ENCODE results near the gene PIBF1. TPM values are rescaled to one million over a fixed set of nuclear protein-coding genes. Genes with fewer than 3 reads are reported as not detected.

PIBF1 gene

DNA sequence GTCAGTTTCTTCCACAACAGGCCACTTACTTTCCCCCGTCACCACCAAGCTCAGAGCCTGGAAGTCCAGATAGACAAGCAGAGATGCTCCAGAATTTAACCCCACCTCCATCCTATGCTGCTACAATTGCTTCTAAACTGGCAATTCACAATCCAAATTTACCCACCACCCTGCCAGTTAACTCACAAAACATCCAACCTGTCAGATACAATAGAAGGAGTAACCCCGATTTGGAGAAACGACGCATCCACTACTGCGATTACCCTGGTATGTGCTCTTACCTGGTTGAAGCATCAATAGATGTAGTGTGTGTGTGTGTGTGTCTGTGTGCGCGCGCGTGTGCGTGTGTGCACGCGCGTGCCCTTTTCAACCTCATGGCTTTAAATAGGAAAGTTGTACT lies 280.5 kb downstream of the PIBF1 start:
- H3K9me3 ChIP-seq (replicated peaks; ENCODE audit: low read length) = no peaks in the 10 kb centered on the region
- peaks cover 26% of the 10 kb centered on the region for H3K4me1 ChIP-seq (ENCODE audit: control insufficient read depth, insufficient read depth, low read length)
- H3K27me3 ChIP-seq (ENCODE audit: control insufficient read depth, insufficient read depth, low read length) = no peaks in the 10 kb centered on the region
- H3K4me3 ChIP-seq (ENCODE audit: low read length) = peak overlapping the region; percentile 77
- H3K36me3 ChIP-seq (ENCODE audit: insufficient read depth, low read length) = peaks cover 49% of the 10 kb centered on the region
- no peak overlapping the region for H3K9ac ChIP-seq (ENCODE audit: low read depth, low read length)
- peak overlapping the region; percentile 81 for H3K4me2 ChIP-seq (ENCODE audit: low read length)

DNA sequence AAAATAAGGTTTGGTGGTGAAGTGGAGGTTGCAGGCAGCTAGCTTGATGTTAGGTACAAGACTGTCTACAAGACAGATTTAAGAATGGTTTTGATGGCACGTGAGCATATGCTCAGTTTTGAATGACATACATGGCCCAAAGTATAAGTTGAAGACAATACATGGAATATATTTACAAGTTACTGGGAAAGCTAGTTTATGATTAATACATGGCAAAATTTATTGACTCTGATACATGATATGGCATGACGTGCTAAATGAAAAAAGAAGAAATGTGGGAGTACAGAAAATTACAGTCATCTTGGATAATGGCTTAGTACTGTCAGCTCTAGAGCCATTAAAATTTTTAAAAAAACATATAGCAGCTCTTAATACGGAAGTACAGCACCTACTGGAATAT lies 281.2 kb downstream of the PIBF1 start:
- peak overlapping the region; percentile 12 for H3K4me2 ChIP-seq (ENCODE audit: low read length)
- no peaks in the 10 kb centered on the region for H3K27me3 ChIP-seq (ENCODE audit: control insufficient read depth, insufficient read depth, low read length)
- H3K9ac ChIP-seq (ENCODE audit: low read depth, low read length) = no peak overlapping the region
- no peaks in the 10 kb centered on the region for H3K9me3 ChIP-seq (replicated peaks; ENCODE audit: low read length)
- peaks cover 53% of the 10 kb centered on the region for H3K36me3 ChIP-seq (ENCODE audit: insufficient read depth, low read length)
- no peak overlapping the region for H3K4me3 ChIP-seq (ENCODE audit: low read length)
- peaks cover 23% of the 10 kb centered on the region for H3K4me1 ChIP-seq (ENCODE audit: control insufficient read depth, insufficient read depth, low read length)

DNA sequence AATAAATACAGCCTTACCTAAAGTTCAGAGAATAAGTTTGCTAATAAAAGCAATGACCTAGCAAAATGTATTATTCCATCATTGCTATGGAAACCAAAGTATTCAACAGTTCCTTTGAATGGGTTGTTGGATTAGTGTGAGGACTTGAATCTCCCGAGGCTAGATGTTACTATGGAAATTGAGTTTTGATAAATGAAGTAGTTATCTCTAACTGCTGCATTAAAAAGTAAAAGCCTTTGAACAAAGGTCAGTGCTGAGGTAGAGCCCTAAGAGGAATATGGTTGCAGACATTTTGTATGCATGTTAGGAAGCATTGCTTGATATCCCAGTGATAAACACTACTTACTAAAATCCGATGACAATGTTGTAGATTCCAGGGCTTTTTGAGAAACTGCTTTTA lies 283.1 kb downstream of the PIBF1 start:
- Histone ChIP-seq H3K36me3 (ENCODE audit: insufficient read depth, low read length) (peaks cover 55% of the 10 kb centered on the region), H3K4me3 (ENCODE audit: low read length) (no peak overlapping the region), H3K4me2 (ENCODE audit: low read length) (no peak overlapping the region), H3K27me3 (ENCODE audit: control insufficient read depth, insufficient read depth, low read length) (no peaks in the 10 kb centered on the region), H3K4me1 (ENCODE audit: control insufficient read depth, insufficient read depth, low read length) (peaks cover 32% of the 10 kb centered on the region), H3K9me3 (replicated peaks; ENCODE audit: low read length) (no peaks in the 10 kb centered on the region), H3K9ac (ENCODE audit: low read depth, low read length) (no peak overlapping the region)

DNA sequence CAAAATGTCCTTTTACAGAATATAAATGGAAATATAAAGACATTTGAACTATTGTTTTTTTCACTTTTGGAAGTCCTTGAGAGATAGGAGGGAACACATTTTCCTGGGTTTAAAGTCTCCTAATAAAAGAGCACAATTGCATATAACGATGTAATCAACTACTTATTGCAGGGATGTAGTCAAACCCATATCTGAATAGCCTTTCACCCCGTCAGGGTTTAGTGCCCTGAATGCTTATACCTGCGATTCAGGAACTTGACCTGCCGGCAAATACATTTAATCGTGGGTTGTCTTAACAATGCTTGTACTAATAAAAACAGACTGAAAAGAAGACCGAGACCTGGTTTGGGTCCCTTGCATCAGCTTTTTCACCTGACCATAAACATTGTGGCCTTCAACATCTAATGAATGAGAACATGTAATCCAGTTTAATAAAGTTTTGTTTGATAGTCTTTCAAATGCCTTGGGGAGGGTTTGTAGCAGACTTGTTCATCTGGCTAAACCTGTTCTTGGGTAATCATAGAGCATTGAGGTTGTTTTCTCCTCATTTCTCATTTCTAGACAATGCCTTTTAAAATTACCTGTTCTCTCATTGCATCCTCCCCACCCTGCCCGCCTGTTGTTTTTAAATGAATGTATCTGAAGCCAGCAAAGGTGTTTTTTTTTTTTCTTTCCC lies 283.9 kb downstream of the PIBF1 start:
- Histone ChIP-seq H3K9me3 (replicated peaks; ENCODE audit: low read length) (no peaks in the 10 kb centered on the region), H3K4me2 (ENCODE audit: low read length) (no peak overlapping the region), H3K9ac (ENCODE audit: low read depth, low read length) (no peak overlapping the region), H3K4me3 (ENCODE audit: low read length) (no peak overlapping the region), H3K36me3 (ENCODE audit: insufficient read depth, low read length) (peaks cover 55% of the 10 kb centered on the region), H3K4me1 (ENCODE audit: control insufficient read depth, insufficient read depth, low read length) (peaks cover 33% of the 10 kb centered on the region), H3K27me3 (ENCODE audit: control insufficient read depth, insufficient read depth, low read length) (no peaks in the 10 kb centered on the region)

Small RNA genes lying within 50 kb of the gene (small RNA-seq; reads per million reads assigned to genes)
- not detected for gene RNU6-79P
